ENCODE measurements around the gene COQ8B.

- TF ChIP-seq, protein P1, sequence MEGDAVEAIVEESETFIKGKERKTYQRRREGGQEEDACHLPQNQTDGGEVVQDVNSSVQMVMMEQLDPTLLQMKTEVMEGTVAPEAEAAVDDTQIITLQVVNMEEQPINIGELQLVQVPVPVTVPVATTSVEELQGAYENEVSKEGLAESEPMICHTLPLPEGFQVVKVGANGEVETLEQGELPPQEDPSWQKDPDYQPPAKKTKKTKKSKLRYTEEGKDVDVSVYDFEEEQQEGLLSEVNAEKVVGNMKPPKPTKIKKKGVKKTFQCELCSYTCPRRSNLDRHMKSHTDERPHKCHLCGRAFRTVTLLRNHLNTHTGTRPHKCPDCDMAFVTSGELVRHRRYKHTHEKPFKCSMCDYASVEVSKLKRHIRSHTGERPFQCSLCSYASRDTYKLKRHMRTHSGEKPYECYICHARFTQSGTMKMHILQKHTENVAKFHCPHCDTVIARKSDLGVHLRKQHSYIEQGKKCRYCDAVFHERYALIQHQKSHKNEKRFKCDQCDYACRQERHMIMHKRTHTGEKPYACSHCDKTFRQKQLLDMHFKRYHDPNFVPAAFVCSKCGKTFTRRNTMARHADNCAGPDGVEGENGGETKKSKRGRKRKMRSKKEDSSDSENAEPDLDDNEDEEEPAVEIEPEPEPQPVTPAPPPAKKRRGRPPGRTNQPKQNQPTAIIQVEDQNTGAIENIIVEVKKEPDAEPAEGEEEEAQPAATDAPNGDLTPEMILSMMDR (IDR thresholded peaks at IDR 0.05) = no peak
- TF ChIP-seq POLR2AphosphoS5 (IDR thresholded peaks at IDR 0.05; ENCODE audit: insufficient read depth in 1 of 2, low read depth in 1 of 2) (no peak), POLR2A (IDR thresholded peaks at IDR 0.05) (no peak)
Measured at GRCh38 chr19:40758491-40758890, 41.8 kb upstream of the COQ8B start.
